GM12891 (cell line): ENCODE measurements around the gene RPUSD4.

Source experiments
- DNase-seq: peaks from one replicate; pipeline ENCODE4 v3.0.0; 2011; ENCODE audit warnings: low spot score; ENCODE audit not compliant: insufficient read length
- FAIRE-seq: peaks from 2 replicates; lab custom pipeline; 2011; peaks lifted over from hg19 to GRCh38; lab: Jason Lieb, UNC
- PAX5 ChIP-seq: IDR thresholded peaks from 2 replicates; pipeline ENCODE4 v1.6.1; 2011; ENCODE audit warnings: low read length, moderate library complexity, mild to moderate bottlenecking; ENCODE audit not compliant: insufficient read depth, severe bottlenecking
- POLR2A ChIP-seq: IDR thresholded peaks from 2 replicates; pipeline ENCODE4 v1.6.1; 2011; ENCODE audit warnings: low read depth, low read length, control low read depth
- POLR2AphosphoS5 ChIP-seq: IDR thresholded peaks from 2 replicates; pipeline ENCODE4 v1.6.1; 2011; ENCODE audit warnings: low read depth, low read length, control low read depth
- POU2F2 ChIP-seq: IDR thresholded peaks from 2 replicates; pipeline ENCODE4 v1.6.1; 2011; ENCODE audit warnings: low read depth, mild to moderate bottlenecking, control low read depth, low read length, moderate library complexity
- SPI1 ChIP-seq: IDR thresholded peaks from 2 replicates; pipeline ENCODE4 v1.6.1; 2011; ENCODE audit warnings: low read depth, low read length, control low read depth
- TAF1 ChIP-seq: IDR thresholded peaks from 2 replicates; pipeline ENCODE4 v1.6.1; 2011; ENCODE audit warnings: low read depth, low read length, control low read depth

The RPUSD4 gene

GRCh38 chr11:126152586-126152985 is 58.9 kb downstream of the RPUSD4 start:
- no peak for TF ChIP-seq SPI1
- no peak for TF ChIP-seq POLR2AphosphoS5
- TF ChIP-seq TAF1 = no peak
- no peak for TF ChIP-seq POLR2A
- no peak for TF ChIP-seq PAX5
- no peak for TF ChIP-seq POU2F2
- DNase-seq (no peak), FAIRE-seq (no peak)

- TF ChIP-seq SPI1 = no peak
- no peak for TF ChIP-seq TAF1
- TF ChIP-seq PAX5 = no peak
- TF ChIP-seq POLR2A = no peak
- no peak for TF ChIP-seq POU2F2
- TF ChIP-seq POLR2AphosphoS5 = no peak
- DNase-seq (no peak), FAIRE-seq (no peak)
These were observed 59.3 kb downstream of the RPUSD4 start for GRCh38 chr11:126152152-126152551.
